LHCN-M2 (cell line): ENCODE data around the gene SPDYE17. TPM values are rescaled to one million over a fixed set of nuclear protein-coding genes. Genes with fewer than 3 reads are reported as not detected.
"Not testable (repeated sequence)": the region's sequence is repeated elsewhere in the genome, so short reads cannot be mapped to it uniquely, and the experiment has no call there.

ENCODE experiments used
- DNase-seq: peaks from one replicate; pipeline ENCODE4 v3.0.0-alpha.2; 2012; ENCODE audit warnings: low read depth
- polyA plus RNA-seq: library from polyadenylated mRNA; unstranded; fragments of >200 nt; gene quantifications from one replicate; pipeline ENCODE4 v1.2.1, GENCODE V29; 2012; ENCODE audit warnings: missing spikeins
- total RNA-seq: library from RNA; depleted of rRNA; stranded (reverse); fragments of >200 nt; gene quantifications from 2 replicates; pipeline ENCODE4 v1.2.3, GENCODE V29; 2014; rRNA removed

Gene SPDYE17, protein sequence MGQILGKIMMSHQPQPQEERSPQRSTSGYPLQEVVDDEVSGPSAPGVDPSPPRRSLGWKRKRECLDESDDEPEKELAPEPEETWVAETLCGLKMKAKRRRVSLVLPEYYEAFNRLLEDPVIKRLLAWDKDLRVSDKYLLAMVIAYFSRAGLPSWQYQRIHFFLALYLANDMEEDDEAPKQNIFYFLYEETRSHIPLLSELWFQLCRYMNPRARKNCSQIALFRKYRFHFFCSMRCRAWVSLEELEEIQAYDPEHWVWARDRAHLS
- total RNA-seq = not detected in 2 replicates
- polyA plus RNA-seq = not detected

DNA sequence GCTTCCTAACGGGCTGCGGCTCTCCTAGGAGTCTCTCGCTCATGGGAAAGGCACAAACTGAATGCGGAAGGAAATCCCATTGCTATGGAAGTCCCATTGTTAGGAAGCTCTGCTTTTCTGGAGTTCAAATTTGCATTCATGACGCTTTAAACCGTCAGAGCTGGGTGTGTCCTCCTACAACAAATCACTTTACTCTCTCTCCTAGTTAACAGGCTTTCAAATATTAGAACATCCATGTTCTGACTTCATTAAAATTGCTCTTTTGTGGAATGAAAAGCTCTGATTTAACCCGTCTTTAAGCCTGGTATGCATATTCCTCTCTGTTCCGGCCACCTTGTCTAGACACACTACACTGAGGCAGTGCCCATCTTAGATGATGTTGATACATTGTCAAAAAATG lies at the start of gene SPDYE17:
Gene SPDYE17 (minus strand): TSS at position 101 of the 400 bp plus-strand sequence. CDS start 1,791 bp downstream, outside the sequence.
- DNase-seq = not testable (repeated sequence)

DNA sequence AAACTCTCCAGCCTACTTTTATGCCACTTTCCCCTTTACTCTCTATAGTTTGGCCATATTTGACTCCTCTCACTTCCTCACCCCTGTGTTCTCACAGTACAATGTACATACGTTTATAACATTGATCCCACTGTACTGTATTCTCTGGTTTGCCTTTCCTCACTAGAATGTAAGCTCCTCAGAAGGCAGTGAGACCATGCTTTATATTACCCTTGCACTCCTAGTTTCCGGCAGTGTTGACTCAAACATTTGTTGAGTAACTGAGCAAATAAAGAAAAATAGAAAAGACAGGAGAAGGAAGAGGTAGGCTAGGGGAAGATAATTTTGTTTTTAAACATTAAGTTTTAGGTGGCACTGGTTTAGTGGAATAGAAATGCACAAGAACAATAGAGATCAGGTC lies 48.1 kb upstream of the SPDYE17 start:
- DNase-seq = not testable (repeated sequence)

DNA sequence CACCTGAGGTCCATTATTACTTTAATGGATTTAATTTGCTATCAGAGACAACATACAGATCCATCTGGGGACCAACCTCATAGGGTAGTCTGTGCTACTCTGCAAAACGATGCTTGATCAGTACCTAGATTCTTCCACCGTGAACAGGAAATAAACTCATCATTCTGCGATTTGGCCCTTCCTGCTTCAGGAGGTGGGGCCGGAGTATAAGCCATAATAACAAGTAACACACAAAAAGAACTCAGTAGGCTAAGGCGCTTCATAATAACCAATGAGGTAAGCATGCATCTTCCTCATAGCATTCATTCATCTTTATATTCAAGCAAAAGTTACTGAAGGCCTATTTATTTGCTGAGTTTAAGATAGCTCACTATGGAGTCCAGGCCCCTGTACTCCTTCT lies 47.5 kb upstream of the SPDYE17 start:
- not testable (repeated sequence) for DNase-seq

DNA sequence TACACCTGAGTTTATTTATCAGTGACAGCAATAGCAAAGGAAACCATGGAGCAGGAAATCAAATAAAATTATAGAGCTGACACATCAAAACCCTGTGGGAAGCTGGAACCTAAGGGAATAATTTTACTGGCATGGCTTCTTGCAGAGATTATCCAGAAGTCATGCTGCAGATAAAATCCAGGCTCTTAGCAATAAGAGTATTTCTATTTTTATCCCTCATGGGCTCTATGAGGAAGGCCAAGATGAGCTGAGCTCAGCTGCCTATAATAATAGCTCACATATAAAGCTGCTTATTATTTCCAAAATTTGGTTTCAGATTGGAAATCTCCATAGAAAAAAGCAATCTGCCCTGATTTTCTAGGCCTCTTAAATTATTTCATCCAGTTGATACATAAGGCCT lies 47.0 kb upstream of the SPDYE17 start:
- DNase-seq = not testable (repeated sequence)

DNA sequence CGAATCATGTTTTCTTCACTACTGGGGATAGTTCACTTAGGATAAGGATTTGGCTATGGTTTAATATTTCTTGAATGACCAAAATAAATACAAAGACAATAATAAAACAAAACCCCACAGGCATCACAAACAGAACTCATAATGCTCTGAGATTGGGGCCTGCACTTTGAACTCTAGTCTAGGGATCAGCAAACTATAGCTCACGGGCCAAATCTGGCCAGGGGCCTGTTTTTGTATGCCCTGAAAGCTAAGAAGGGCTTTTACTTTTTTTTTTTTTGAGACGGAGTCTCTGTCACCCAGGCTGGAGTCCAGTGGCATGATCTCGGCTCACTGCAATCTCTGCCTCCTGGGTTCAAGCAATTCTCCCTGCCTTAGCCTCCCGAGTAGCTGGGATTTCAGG lies 44.9 kb upstream of the SPDYE17 start:
- DNase-seq = not testable (repeated sequence)

DNA sequence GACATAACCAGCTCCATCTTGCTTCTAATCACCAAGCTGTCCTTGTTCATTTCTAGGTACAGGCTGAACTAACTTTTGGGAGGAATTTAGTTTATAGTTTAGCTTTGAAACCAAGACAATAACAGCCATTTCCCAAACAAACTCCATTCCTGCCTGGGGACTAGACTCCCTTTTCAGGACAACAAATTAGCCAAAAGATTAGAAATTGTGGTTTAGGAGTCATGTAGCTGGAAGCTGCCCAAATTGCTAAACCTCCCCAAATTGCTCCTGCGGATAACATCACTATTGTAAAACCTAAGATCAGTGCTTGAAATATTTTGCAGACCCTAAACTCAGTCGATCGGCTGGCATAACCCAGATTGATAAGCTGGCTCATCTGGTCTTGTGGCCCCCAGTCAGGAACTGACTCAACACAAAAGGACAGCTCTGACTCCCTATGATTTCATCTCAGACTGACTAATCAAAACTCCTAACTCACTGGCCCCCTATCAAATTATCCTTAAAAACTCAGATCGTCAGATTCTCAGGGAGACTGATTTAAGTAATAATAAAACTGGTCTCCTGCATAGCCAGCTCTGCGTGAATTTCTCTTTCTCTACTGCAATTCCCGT lies 42.7 kb upstream of the SPDYE17 start:
- DNase-seq = peak; percentile 27

DNA sequence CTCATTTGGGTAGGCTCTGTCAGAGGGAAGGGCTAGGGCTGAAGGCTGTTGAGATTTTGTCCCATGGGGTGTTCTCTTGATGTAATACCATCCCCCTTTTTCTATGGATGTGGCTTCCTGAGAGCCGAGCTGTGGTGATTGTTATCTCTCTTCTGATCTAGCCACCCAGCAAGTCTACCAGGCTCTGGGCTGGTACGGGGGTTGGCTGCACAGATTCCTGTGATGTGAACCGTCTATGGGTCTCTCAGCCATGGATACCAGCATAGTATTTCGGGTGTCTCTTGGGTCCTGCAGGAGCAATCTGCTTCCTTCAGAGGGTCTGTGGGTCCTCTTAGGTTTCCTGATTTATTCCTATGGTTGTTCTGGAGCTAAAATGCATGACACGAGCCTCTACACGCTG lies 38.9 kb upstream of the SPDYE17 start:
- DNase-seq = not testable (repeated sequence)

DNA sequence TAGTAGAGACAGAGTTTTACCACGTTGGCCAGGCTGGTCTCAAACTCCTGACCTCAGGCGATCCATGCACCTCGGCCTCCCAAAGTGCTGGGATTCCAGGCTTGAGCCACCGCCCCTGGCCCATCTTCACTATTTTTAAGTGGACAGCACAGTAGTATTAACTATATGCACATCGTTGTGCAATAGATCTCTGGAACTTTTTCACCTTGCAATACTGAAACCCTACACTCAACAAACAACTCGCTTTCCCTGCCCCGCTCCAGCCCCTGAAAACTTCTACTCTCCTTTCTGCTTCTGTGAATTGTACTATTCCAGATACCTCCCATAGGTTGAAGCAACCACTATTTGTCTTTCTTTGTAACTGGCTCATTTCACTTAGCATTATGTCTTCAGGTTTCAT lies 33.7 kb upstream of the SPDYE17 start:
- not testable (repeated sequence) for DNase-seq

DNA sequence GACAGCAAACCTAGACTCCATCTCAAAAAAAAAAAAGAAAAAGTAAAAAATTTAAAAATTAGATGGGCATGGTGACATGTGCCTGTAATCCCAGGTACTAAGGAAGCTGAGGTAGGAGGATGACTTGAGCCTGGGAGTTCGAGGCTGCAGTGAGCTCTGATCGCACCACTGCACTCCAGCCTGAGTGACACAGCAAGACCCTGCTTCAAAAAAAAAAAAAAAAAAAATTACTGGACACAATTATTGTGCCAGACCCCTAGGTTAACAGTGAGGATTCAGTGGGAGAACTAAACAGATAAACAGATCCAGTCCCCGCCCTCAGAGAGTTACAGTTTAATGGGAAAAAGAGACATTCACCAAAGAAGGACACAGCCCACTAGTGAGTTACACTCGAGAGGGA lies 31.6 kb upstream of the SPDYE17 start:
- not testable (repeated sequence) for DNase-seq

DNA sequence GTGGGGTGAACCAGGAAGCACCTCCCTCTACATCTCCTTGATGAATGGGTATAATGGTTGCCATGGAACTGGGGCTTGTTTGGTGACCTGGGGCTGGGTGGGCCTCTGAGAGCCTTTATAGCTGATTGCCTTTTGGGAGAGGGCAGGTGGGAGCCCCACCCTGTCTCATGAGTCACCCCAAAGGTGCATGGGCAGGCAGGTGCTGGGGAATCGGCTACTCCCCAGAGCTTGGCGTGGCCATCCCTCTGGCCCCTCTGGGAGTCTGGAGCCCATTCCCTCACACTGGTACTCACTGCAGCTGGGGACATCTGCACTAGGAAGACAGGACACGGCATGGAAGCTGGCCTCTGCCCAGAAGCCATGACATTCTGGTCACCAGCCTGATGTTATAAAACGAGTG lies 30.4 kb upstream of the SPDYE17 start, which contains the start of gene SPDYE18:
Gene SPDYE18 (minus strand): TSS at position 2 of the 400 bp plus-strand sequence. CDS start 2,046 bp downstream, outside the sequence.
- not testable (repeated sequence) for DNase-seq

DNA sequence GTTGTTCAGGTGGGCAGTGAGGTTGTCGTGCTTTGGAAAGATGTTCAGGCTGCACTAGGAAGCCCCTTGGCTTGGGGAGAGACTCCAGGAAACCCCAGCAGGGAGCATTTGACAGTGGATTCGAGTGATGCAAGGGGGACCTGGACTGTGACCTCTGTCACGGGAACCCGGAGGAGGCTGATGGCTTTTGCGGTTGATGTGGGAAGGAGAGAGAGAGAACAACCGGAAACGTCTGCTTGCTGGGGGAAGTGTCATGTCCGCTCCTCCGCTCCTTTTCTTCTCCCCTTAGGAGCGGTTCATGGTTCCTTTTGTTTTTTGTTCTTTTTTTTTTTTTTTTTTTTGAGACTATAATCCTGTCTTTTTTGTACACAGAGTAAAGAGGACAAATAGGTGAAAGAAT lies 5.8 kb downstream of the SPDYE17 start:
- not testable (repeated sequence) for DNase-seq

DNA sequence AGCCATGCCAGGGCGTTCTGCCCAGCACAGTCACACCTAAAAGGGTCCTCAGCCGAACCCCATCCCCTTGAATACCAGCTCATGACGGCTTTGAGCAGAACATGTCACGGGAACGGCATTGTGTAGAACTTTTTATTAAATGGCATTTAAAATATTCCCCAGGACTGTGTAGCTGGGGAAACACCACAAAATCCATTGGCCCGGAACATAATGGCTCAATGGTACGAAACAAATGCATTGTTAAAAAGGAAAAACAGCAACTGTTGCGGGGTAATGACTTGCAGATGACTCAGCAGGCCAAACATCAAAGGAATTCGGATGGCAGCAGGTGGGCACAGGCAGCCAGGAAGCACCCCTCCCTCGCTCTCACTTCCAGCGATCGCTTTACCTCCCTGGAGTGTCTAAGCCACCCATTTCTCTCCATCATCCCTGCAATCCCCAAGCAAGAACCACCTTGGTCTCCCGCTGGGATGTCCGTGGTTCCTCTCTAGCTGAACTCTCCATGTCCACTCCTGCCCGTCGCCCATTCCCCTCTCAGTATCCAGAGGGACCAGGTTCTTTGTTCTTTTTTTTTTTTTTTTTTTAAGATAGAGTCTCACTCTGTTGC lies 22.0 kb downstream of the SPDYE17 start:
- DNase-seq = peak; percentile 95

DNA sequence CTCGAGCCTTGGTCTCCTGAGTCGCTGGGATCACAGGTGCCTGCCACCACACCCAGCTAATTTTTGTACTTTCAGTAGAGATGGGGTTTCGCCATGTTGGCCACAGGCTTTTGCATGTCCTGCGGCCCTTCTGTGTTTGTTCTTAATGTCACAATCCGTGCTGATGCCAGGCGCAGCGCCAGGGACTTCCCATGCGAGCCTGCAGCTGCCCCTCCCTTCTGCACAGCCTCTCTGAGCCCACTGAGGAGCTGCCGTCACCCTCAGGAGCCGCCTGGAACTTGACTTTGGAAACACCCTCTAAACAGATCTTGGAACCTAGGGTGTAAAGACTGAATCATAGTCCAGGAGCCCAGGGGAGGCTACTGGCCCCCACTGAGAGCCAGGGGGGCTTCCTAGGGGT lies 24.2 kb downstream of the SPDYE17 start:
- DNase-seq = peak; percentile 93

DNA sequence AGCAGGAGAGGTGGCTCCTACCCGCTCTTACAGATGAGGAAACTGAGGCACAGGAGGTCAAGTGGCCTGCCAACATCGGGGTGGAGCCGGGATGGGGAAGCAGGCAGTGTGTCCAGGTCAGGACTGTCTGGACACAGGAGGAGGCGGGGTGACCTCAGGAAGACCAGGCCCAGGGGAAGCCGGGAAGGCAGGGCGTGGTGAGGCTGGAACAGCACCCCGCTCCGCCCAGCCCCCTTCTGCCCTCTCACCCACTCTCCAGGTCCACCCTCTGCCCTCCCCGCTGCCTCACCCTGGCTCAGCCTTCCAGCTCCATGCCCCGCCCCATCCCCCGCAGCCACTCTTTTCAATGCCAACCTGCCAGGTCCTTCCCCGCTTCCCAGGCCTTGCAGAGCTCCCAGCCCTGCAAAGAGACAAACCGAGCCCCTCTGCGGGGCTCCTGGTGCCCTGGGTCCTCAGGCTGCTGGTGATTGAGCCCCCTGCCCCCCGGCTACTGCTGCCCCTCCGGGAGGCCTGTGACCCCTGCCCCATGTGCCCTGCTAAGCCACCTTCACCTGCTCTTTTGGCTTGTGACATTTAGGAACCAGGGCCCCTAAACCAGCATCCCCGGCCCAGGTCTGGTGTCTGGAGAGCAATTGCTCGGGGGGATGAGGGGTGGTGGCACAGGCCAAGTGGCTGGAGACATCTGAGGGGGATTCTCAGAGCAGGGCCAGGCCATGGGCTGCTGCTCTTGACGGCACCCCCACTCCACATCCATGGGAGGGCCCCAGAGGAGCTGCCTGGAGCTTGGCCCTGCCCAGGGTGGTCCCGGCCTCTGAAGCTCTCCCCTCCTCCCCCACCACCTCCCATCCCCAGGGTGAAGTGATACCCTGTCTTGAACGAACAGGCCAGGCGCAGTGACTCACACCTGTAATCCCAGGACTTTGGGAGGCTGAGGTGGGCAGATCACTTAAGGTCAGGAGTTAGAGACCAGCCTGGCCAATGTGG lies 25.7 kb downstream of the SPDYE17 start:
- not testable (repeated sequence) for DNase-seq

DNA sequence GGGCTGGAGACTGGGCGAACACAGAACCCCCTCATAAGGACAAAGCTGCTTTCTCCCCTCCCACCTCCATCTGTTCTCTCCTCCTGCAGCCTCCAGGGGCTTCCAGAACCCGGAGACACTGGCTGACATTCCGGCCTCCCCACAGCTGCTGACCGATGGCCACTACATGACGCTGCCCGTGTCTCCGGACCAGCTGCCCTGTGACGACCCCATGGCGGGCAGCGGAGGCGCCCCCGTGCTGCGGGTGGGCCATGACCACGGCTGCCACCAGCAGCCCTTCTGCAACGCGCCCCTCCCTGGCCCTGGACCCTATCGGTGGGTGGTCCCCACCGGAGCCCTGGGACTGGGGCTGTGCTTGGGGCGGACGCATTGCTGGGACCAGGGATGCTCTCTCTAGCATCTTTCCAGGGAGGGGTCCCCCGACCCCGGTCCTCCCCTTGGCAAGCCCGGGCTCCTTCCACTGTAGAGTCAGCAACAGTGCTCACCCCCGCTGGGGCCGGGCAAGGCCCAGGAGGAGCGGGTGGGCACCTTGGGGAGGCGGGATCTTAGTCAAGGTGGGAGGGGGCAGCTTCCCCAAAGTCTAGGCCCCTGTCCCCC lies 26.6 kb downstream of the SPDYE17 start:
- DNase-seq = not testable (repeated sequence)

DNA sequence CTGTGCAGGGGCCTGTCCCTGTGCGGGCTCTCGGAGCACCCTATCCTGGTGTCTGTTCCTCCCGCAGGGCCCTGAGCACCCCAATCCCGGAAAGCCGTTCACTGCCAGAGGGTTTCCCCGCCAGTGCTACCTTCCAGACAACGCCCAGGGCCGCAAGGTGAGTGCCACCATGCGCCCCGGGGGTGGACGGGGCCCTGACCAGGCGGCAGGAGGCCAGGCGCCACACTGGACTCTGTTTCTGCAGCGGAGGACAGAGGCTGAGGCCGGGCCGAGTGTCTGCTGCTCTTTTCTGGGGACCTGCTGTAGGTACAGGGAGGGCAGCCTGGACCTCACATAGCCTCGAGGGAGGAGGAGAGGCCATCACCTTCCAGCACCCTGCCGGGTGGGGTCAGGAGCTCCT lies 28.0 kb downstream of the SPDYE17 start:
- DNase-seq = not testable (repeated sequence)

DNA sequence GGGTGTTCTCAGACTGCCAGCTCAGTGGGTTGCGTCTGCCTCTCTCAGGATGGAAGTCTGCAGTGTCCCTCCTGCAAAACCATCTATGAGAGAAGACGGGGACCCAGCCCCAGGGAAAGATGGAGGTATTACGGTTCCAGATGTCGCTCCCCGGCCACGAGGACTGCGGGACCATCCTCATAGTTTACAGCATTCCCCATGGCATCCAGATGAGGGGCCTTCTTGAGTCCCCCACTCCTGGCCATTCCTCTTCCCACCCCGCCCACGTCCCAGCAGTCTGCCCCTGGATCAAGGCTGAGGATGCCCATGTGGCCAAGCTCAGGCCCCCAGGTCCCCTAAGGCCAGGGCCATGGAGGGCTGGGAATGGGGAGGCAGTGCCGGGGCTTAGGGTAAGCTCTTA lies 28.9 kb downstream of the SPDYE17 start:
- DNase-seq = not testable (repeated sequence)

DNA sequence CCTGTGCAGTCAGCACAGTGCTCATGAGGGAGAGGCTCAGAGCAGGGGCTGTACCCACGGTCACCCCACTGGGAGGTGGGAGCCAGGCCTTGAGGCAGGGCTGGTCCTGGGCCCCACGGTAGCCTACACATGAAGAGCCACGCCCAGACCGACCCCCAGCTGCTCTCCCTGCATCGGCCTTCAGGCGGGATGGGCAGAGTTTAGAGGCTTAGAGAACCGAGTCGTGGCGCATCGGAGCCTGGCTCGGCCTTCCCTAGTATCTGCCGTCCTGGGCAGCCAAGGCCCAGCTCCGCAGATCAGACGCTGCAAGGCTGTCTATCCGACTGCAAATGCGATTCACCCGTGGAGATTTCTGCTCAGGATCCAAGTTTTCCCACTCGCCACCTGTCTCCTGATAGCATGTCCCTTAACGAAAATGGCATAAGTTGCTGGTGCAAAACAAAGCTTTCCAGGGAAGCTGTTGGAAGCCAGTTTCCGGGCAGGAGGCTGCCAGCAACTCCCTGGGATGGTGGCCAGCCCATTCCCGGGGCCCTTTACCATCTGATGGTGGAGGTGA lies 29.4 kb downstream of the SPDYE17 start:
- DNase-seq = not testable (repeated sequence)

DNA sequence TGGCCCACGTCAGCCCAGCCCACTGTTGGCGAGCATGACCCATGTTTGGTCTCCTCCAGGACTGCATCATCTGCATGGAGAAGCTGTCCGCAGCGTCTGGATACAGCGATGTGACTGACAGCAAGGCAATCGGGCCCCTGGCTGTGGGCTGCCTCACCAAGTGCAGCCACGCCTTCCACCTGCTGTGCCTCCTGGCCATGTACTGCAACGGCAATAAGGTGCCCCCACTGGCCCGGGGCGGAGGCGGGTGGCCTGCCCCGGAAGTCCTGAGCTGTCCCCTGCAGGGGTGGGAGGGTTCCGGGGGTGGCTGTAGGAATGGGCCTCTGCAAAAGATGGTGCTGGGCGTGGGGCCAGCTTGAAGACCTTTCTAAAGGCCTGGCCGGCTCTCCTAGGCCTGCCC lies 30.1 kb downstream of the SPDYE17 start:
- DNase-seq = not testable (repeated sequence)

DNA sequence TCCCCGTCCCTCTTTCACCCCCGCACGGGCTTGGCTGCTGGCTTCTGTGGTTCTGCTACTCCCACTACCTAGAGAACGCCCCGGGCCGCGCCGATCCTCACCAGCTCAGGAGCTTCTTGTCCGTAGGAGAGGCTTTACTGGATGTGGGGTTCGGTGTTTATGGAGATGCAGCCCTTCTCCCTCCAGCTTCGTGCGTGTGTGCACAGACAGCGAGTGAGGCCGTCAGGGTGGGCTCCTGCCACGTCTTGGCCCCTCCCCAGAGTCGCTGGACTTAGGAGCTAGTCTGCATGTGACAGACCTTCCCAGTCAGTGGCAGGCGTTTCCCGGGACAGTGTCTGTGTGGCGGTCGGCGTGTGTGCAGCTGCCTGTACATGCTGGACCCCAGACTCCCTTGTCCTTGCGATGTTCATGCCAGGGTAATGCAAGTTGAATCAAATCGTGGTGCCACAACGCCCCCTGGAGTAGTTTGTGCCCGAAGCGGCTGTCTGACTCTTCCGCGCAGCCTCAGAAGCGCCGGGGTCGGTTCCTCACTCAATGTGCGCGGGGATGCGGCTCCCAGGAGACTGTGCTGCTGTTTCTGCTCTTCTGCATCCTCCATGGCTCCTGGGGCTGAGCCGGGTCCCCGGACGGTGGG lies 32.6 kb downstream of the SPDYE17 start:
- DNase-seq = not testable (repeated sequence)
